Measurements from ENCODE around the gene SLC45A3.
A peak's percentile ranks its signal among the peaks of the same experiment; 100 is the strongest.
"Not testable (repeated sequence)": the region's sequence is repeated elsewhere in the genome, so short reads cannot be mapped to it uniquely, and the experiment has no call there.

The SLC45A3 gene

GRCh38 chr1:205680073-205680851, at the start of gene SLC45A3:
Gene SLC45A3, minus strand, starts transcription at chr1:205680509. Its CDS starts 15,853 bp downstream, at chr1:205664656.
- peak; percentile 25 for DNase-seq

GRCh38 chr1:205726619-205727125, 46.4 kb upstream of the SLC45A3 start:
- no peak for DNase-seq

- DNase-seq = no peak
Observed at GRCh38 chr1:205725514-205725913, 45.2 kb upstream of the SLC45A3 start.

- not testable (repeated sequence) for DNase-seq
Observed at GRCh38 chr1:205720740-205721139, 40.4 kb upstream of the SLC45A3 start.

GRCh38 chr1:205719762-205720161, 39.5 kb upstream of the SLC45A3 start:
- no peak for DNase-seq

- DNase-seq = no peak
Observed at GRCh38 chr1:205719015-205719414, 38.7 kb upstream of the SLC45A3 start.

- DNase-seq = no peak
Observed at GRCh38 chr1:205716371-205717132, 36.2 kb upstream of the SLC45A3 start.

- DNase-seq = no peak
Observed at GRCh38 chr1:205715628-205716027, 35.3 kb upstream of the SLC45A3 start.

- DNase-seq = no peak
Observed at GRCh38 chr1:205714906-205715246, 34.6 kb upstream of the SLC45A3 start.

GRCh38 chr1:205714190-205714905, 34.0 kb upstream of the SLC45A3 start:
- DNase-seq = no peak

GRCh38 chr1:205711105-205712048, 31.1 kb upstream of the SLC45A3 start:
- peak; percentile 77 for DNase-seq

- DNase-seq = no peak
Observed at GRCh38 chr1:205710201-205711062, 30.1 kb upstream of the SLC45A3 start.

GRCh38 chr1:205709640-205710039, 29.3 kb upstream of the SLC45A3 start:
- DNase-seq = no peak

GRCh38 chr1:205709059-205709398, 28.7 kb upstream of the SLC45A3 start:
- no peak for DNase-seq

- no peak for DNase-seq
Observed at GRCh38 chr1:205706601-205707502, 26.5 kb upstream of the SLC45A3 start.

GRCh38 chr1:205704903-205705302, 24.6 kb upstream of the SLC45A3 start:
- no peak for DNase-seq

- DNase-seq = no peak
Observed at GRCh38 chr1:205703072-205703471, 22.8 kb upstream of the SLC45A3 start.

- DNase-seq = no peak
Observed at GRCh38 chr1:205701891-205702290, 21.6 kb upstream of the SLC45A3 start.

- DNase-seq = no peak
Observed at GRCh38 chr1:205701420-205701819, 21.1 kb upstream of the SLC45A3 start.

- no peak for DNase-seq
Observed at GRCh38 chr1:205700865-205701401, 20.6 kb upstream of the SLC45A3 start.

Measured in CD4-positive, alpha-beta T cell treated with Interleukin-10 for 1 hour (primary cell).